ENCODE measurements around the gene ASTN2. TPM values are rescaled to one million over a fixed set of nuclear protein-coding genes. Genes with fewer than 3 reads are reported as not detected.

Gene ASTN2
- polyA plus RNA-seq, 2 donors: 0.26 to 0.35 TPM

DNA sequence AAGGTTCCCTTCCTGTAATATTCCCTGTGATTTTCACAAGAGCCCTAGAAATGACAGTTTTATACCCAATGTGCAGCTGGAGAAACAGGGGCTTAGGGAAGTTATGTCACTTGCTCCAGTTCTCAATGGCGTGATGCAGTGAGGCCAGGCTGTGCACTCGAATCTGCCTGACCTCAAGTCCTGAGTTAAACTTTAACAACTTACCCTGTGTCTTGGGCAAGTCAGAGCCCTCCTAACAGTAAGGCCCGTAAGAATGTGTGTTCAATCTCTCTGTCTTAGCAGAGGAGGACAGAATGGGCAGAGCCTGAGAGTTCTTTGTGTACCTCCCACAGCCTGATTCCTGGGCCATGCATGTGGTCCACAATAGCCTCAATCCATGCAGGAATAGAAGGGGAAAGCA lies 546.7 kb downstream of the ASTN2 start:
- Histone ChIP-seq H3K4me3 (ENCODE audit: low read depth in 1 of 2, low read length in 2 of 2) (no peak overlapping the region), H3K27me3 (ENCODE audit: control insufficient read depth in 1 of 2, insufficient read depth in 2 of 2, low read length in 2 of 2) (no peaks in the 10 kb centered on the region), H3K9me3 (ENCODE audit: control insufficient read depth in 2 of 2, insufficient read depth in 1 of 2, low read depth in 1 of 2, low read length in 1 of 2) (no peaks in the 10 kb centered on the region), H3K36me3 (ENCODE audit: control insufficient read depth in 2 of 2, insufficient read depth in 2 of 2, low read length in 1 of 2) (no peaks in the 10 kb centered on the region), H3K4me1 (ENCODE audit: control insufficient read depth in 2 of 2, insufficient read depth in 2 of 2, low read length in 1 of 2) (peaks cover 0 to 3% of the 10 kb centered on the region in 2 donors), H3K27ac (ENCODE audit: low read depth in 2 of 2, low read length in 1 of 2) (no peak overlapping the region)
- 56 to 77% methylated on average over 3 of the region's 3 CpGs for WGBS, 2 donors

DNA sequence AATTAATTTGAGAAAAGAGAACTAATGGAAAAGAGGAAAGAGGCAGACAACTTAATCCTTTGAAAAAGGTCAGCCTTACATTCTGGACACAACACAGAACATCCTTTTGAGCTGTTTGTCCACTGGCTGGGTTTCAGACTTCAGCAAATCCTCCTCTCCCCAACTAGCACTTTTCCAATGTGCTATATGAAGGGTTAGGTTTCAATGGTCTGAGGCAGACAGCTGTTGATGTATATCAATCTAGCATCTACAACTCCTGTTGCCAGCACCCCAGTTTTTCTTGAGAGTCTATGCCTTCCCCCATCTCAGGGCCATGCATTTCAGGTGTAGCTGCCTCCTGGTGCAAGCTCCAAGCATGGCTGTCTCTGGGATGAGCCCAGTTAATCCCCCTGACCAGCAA lies 553.5 kb downstream of the ASTN2 start:
- Histone ChIP-seq H3K36me3 (ENCODE audit: control insufficient read depth in 2 of 2, insufficient read depth in 2 of 2, low read length in 1 of 2) (no peaks in the 10 kb centered on the region), H3K9me3 (ENCODE audit: control insufficient read depth in 2 of 2, insufficient read depth in 1 of 2, low read depth in 1 of 2, low read length in 1 of 2) (no peaks in the 10 kb centered on the region), H3K4me3 (ENCODE audit: low read depth in 1 of 2, low read length in 2 of 2) (no peak overlapping the region)

DNA sequence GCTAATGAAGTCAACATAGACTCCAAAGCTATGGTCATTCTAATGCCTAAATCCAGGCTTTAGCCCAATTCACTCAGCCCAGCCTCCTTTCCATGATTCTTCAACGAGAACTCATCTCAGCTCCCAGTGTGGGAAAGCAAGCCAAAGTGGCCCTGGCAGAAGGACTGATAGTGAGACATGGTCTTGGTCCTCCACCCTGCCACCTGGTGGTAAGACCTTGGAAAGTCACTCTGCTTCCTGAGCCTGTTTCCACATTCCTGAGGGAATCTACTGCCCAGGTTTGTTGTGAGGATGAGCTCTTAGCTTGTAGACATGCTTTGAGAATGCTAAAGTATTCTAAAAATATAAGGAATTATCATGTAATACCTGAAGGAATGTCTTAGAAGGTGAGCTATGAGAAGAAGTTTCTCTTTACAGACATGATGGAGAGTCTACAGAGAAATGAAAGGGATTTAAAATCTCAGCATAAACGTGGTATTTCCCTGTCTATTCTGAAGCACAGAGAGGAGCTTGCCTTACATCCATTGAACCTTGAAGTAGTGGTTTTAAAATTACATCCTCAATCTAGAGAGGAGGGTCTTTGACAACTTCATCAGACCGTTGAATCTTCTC lies 554.2 kb downstream of the ASTN2 start:
- WGBS, 2 donors: 39 to 41% methylated on average over 3 of the region's 3 CpGs
- H3K27ac ChIP-seq (ENCODE audit: low read depth in 2 of 2, low read length in 1 of 2): no peak overlapping the region
- H3K9me3 ChIP-seq (ENCODE audit: control insufficient read depth in 2 of 2, insufficient read depth in 1 of 2, low read depth in 1 of 2, low read length in 1 of 2): no peaks in the 10 kb centered on the region
- H3K27me3 ChIP-seq (ENCODE audit: control insufficient read depth in 1 of 2, insufficient read depth in 2 of 2, low read length in 2 of 2): no peaks in the 10 kb centered on the region
- no peak overlapping the region for H3K4me3 ChIP-seq (ENCODE audit: low read depth in 1 of 2, low read length in 2 of 2)
- H3K4me1 ChIP-seq (ENCODE audit: control insufficient read depth in 2 of 2, insufficient read depth in 2 of 2, low read length in 1 of 2): peaks cover 0 to 3% of the 10 kb centered on the region in 2 donors
- no peaks in the 10 kb centered on the region for H3K36me3 ChIP-seq (ENCODE audit: control insufficient read depth in 2 of 2, insufficient read depth in 2 of 2, low read length in 1 of 2)

More for the DNA sequence above, 553.5 kb downstream of the ASTN2 start:
- no peaks in the 10 kb centered on the region for H3K27me3 ChIP-seq (ENCODE audit: control insufficient read depth in 1 of 2, insufficient read depth in 2 of 2, low read length in 2 of 2)
- peaks cover 0 to 3% of the 10 kb centered on the region in 2 donors for H3K4me1 ChIP-seq (ENCODE audit: control insufficient read depth in 2 of 2, insufficient read depth in 2 of 2, low read length in 1 of 2)
- H3K27ac ChIP-seq (ENCODE audit: low read depth in 2 of 2, low read length in 1 of 2): no peak overlapping the region

- H3K36me3 ChIP-seq (ENCODE audit: control insufficient read depth in 2 of 2, insufficient read depth in 2 of 2, low read length in 1 of 2): no peaks in the 10 kb centered on the region
- peaks cover 0 to 3% of the 10 kb centered on the region in 2 donors for H3K4me1 ChIP-seq (ENCODE audit: control insufficient read depth in 2 of 2, insufficient read depth in 2 of 2, low read length in 1 of 2)
- H3K4me3 ChIP-seq (ENCODE audit: low read depth in 1 of 2, low read length in 2 of 2): no peak overlapping the region
- no peaks in the 10 kb centered on the region for H3K27me3 ChIP-seq (ENCODE audit: control insufficient read depth in 1 of 2, insufficient read depth in 2 of 2, low read length in 2 of 2)
- peak overlapping the region; percentile 52 to 65 for H3K27ac ChIP-seq (ENCODE audit: low read depth in 2 of 2, low read length in 1 of 2)
- H3K9me3 ChIP-seq (ENCODE audit: control insufficient read depth in 2 of 2, insufficient read depth in 1 of 2, low read depth in 1 of 2, low read length in 1 of 2): no peaks in the 10 kb centered on the region
- WGBS, 2 donors: 80 to 83% methylated on average over 2 of the region's 2 CpGs
Measured at GRCh38 chr9:116859763-116860162, 555.1 kb downstream of the ASTN2 start.

DNA sequence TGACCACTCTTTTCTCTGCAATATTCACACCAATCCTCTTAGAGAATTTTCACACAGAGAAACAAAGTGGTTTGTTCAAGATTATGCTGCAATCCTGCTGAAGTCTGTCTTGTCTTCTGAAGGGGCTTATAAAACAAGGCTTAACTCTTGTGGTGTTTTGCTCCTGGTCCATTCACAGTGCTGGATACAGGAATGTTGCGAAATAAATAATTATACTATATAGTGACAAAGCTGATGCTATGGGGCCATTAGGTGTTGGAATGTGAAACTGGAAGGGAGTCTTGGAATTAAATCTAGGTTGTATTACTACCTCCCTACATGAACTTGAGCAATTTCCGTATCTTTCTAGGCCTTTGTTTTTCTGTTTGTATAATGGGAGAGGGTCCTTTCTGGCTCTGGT lies 557.5 kb downstream of the ASTN2 start:
- Histone ChIP-seq H3K27ac (ENCODE audit: low read depth in 2 of 2, low read length in 1 of 2) (peak overlapping the region; percentile 63 to 79), H3K9me3 (ENCODE audit: control insufficient read depth in 2 of 2, insufficient read depth in 1 of 2, low read depth in 1 of 2, low read length in 1 of 2) (no peaks in the 10 kb centered on the region), H3K36me3 (ENCODE audit: control insufficient read depth in 2 of 2, insufficient read depth in 2 of 2, low read length in 1 of 2) (no peaks in the 10 kb centered on the region), H3K4me3 (ENCODE audit: low read depth in 1 of 2, low read length in 2 of 2) (no peak overlapping the region), H3K4me1 (ENCODE audit: control insufficient read depth in 2 of 2, insufficient read depth in 2 of 2, low read length in 1 of 2) (no peaks in the 10 kb centered on the region), H3K27me3 (ENCODE audit: control insufficient read depth in 1 of 2, insufficient read depth in 2 of 2, low read length in 2 of 2) (no peaks in the 10 kb centered on the region)
- 74 to 81% methylated on average over 2 of the region's 2 CpGs for WGBS, 2 donors

DNA sequence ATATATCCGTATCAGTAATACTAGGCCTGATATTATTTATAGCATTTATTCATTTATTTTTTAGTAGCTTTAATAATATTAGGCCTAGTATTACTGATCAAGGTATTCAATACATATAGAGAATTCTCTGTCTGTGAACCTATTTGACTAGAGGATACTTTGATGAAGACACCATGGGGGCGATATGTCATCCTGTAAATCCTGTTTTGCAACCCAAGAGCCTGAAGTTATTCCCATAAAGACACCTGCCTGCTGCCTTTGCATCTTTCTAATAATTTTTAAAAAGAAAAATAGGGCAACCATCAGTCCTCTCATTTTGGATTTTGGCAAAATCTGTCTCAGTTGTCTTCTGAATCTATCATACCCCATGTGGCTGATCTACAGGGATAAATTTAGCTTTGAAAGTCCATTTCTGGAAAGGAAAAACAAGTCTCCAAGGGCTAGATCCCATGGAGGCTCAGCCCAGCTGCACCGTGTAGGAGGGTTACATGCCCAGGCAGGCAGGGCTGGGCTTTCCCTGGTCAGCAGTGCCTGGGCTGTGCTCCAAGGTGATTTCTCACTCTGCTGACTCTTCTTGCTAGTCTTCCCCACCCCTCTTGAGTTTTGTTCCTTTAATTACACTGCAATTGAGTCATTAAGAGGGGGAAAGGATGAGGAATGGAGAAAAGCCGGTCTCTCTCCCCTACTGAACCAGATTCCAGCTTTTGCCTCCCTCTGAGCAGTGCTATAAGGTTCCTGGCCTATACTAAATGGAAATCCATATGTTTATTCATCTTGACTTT lies 558.8 kb downstream of the ASTN2 start:
- Histone ChIP-seq H3K9me3 (ENCODE audit: control insufficient read depth in 2 of 2, insufficient read depth in 1 of 2, low read depth in 1 of 2, low read length in 1 of 2) (no peaks in the 10 kb centered on the region), H3K4me1 (ENCODE audit: control insufficient read depth in 2 of 2, insufficient read depth in 2 of 2, low read length in 1 of 2) (no peaks in the 10 kb centered on the region), H3K27ac (ENCODE audit: low read depth in 2 of 2, low read length in 1 of 2) (peak overlapping the region; percentile 79 to 90), H3K36me3 (ENCODE audit: control insufficient read depth in 2 of 2, insufficient read depth in 2 of 2, low read length in 1 of 2) (no peaks in the 10 kb centered on the region), H3K4me3 (ENCODE audit: low read depth in 1 of 2, low read length in 2 of 2) (no peak overlapping the region), H3K27me3 (ENCODE audit: control insufficient read depth in 1 of 2, insufficient read depth in 2 of 2, low read length in 2 of 2) (no peaks in the 10 kb centered on the region)
- 32 to 43% methylated on average over 4 of the region's 4 CpGs for WGBS, 2 donors

GRCh38 chr9:116849721-116850120 lies 565.1 kb downstream of the ASTN2 start:
- Histone ChIP-seq H3K9me3 (ENCODE audit: control insufficient read depth in 2 of 2, insufficient read depth in 1 of 2, low read depth in 1 of 2, low read length in 1 of 2) (no peaks in the 10 kb centered on the region), H3K4me1 (ENCODE audit: control insufficient read depth in 2 of 2, insufficient read depth in 2 of 2, low read length in 1 of 2) (peaks cover 0 to 1% of the 10 kb centered on the region in 2 donors), H3K36me3 (ENCODE audit: control insufficient read depth in 2 of 2, insufficient read depth in 2 of 2, low read length in 1 of 2) (peaks cover 0 to 2% of the 10 kb centered on the region in 2 donors), H3K4me3 (ENCODE audit: low read depth in 1 of 2, low read length in 2 of 2) (no peak overlapping the region), H3K27me3 (ENCODE audit: control insufficient read depth in 1 of 2, insufficient read depth in 2 of 2, low read length in 2 of 2) (no peaks in the 10 kb centered on the region), H3K27ac (ENCODE audit: low read depth in 2 of 2, low read length in 1 of 2) (no peak overlapping the region)
- WGBS, 2 donors: 66 to 68% methylated on average over 3 of the region's 3 CpGs

- Histone ChIP-seq H3K27me3 (ENCODE audit: control insufficient read depth in 1 of 2, insufficient read depth in 2 of 2, low read length in 2 of 2) (no peaks in the 10 kb centered on the region), H3K4me1 (ENCODE audit: control insufficient read depth in 2 of 2, insufficient read depth in 2 of 2, low read length in 1 of 2) (peaks cover 0 to 5% of the 10 kb centered on the region in 2 donors), H3K36me3 (ENCODE audit: control insufficient read depth in 2 of 2, insufficient read depth in 2 of 2, low read length in 1 of 2) (no peaks in the 10 kb centered on the region), H3K9me3 (ENCODE audit: control insufficient read depth in 2 of 2, insufficient read depth in 1 of 2, low read depth in 1 of 2, low read length in 1 of 2) (no peaks in the 10 kb centered on the region), H3K4me3 (ENCODE audit: low read depth in 1 of 2, low read length in 2 of 2) (no peak overlapping the region), H3K27ac (ENCODE audit: low read depth in 2 of 2, low read length in 1 of 2) (peak overlapping the region; percentile 21 to 55)
Measured at GRCh38 chr9:116844621-116845020, 570.2 kb downstream of the ASTN2 start.

DNA sequence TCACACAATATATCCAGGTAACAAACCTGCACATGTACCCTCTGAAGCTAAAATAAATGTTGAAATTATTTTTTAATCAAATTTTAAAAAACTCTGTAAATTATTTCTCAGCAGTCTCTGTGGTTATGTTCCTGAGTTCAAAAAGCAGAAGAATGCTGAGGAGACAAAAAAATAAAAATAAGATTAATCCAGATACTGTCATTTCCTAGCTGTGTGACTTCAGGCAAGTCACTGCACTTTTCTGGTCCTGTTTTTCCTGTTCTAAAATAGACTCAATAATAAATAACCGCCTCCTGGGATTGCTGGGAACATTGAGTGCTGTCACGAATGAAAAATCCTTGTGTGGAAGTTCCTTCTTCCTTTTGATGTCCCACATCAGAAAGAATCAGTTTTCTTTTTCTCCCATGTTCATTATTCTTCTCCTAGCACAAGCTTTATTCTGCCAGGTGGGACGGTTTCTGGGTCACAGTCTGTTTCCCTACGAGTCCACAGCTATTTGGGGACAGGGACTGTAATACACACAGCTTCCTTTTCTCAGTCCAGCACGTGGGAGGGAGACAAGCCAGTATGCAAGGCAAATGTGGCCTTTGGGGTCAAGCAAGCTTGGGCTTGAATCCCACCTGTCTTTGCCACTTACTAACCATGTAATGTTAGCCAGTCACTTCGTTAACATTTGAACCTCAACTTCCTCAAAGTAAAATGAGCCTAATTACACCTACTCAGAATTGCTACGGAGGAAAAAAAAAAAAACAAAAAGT lies 570.8 kb downstream of the ASTN2 start:
- H3K4me1 ChIP-seq (ENCODE audit: control insufficient read depth in 2 of 2, insufficient read depth in 2 of 2, low read length in 1 of 2): peaks cover 0 to 5% of the 10 kb centered on the region in 2 donors
- H3K9me3 ChIP-seq (ENCODE audit: control insufficient read depth in 2 of 2, insufficient read depth in 1 of 2, low read depth in 1 of 2, low read length in 1 of 2): no peaks in the 10 kb centered on the region
- H3K36me3 ChIP-seq (ENCODE audit: control insufficient read depth in 2 of 2, insufficient read depth in 2 of 2, low read length in 1 of 2): no peaks in the 10 kb centered on the region
- peak overlapping the region; percentile 68 to 93 for H3K27ac ChIP-seq (ENCODE audit: low read depth in 2 of 2, low read length in 1 of 2)
- no peak overlapping the region for H3K4me3 ChIP-seq (ENCODE audit: low read depth in 1 of 2, low read length in 2 of 2)
- H3K27me3 ChIP-seq (ENCODE audit: control insufficient read depth in 1 of 2, insufficient read depth in 2 of 2, low read length in 2 of 2): no peaks in the 10 kb centered on the region
- 28 to 47% methylated on average over 7 of the region's 7 CpGs for WGBS, 2 donors

Measured in esophagus (tissue), 2 donors.